Measurements from ENCODE around the gene KRTAP24-1. TPM values are rescaled to one million over a fixed set of nuclear protein-coding genes. Genes with fewer than 3 reads are reported as not detected.

KRTAP24-1 gene
- total and polyA plus RNA-seq, 4 donors, result not detected

DNA sequence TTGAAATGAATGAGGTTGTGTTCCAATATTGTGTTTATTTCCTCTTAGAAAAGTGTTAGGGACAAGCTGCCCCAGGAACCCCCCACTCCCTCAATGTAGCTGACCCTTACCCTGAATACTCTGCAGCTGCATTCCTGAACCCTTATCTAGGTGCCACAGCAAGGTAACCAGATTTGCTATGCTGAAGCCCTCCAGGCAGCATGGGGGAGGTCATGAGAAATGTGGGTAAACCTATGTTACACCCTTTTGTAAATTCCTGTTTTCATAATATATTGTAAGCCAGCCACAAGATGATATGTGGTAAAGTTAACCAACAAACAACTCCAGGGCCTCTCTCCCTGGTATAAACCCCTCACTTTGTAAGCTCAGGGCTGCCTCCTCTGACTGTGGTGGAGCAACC, 39.1 kb downstream of the KRTAP24-1 start:
- Histone ChIP-seq H3K27ac (ENCODE audit: low read depth, low read length) (no peak overlapping the region), H3K27me3 (ENCODE audit: control insufficient read depth, insufficient read depth, low read length) (no peaks in the 10 kb centered on the region), H3K4me1 (ENCODE audit: control insufficient read depth, insufficient read depth, low read length) (no peaks in the 10 kb centered on the region), H3K4me3 (ENCODE audit: low read depth, low read length) (no peak overlapping the region), H3K9me3 (ENCODE audit: control insufficient read depth, insufficient read depth, low read length) (no peaks in the 10 kb centered on the region), H3K36me3 (ENCODE audit: control insufficient read depth, insufficient read depth, low read length) (no peaks in the 10 kb centered on the region)
- DNase-seq (ENCODE audit: low read depth in 4 of 6, low spot score in 6 of 6), result no peak

DNA sequence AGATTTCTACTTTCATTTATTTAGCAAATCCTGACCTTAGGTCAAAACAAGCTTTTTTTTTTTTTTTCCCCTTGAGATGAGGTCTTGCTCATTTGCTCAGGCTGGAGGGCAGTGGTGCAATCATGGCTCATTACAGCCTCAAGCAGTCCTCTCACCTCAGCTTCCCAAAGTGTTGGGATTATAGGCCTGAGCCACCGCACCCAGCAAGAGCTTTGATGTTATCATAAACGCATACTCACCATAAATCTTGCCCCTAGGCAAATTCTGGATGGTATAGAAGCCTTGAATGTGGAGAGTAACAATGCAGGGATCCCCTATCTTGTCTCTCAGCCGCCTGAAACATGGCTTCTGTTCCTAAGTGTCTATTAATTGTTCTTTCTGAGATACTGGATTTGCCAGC, 42.1 kb downstream of the KRTAP24-1 start:
- WGBS (ENCODE audit: insufficient coverage), result 100% methylated on average over 1 of the region's 3 CpGs

GRCh38 chr21:30238168-30238567, 44.6 kb downstream of the KRTAP24-1 start:
- H3K4me3 ChIP-seq (ENCODE audit: low read depth, low read length), result no peak overlapping the region
- no peaks in the 10 kb centered on the region for H3K9me3 ChIP-seq (ENCODE audit: control insufficient read depth, insufficient read depth, low read length)
- no CpG with 5 or more reads among the region's 1 CpG for WGBS (ENCODE audit: insufficient coverage)
- no peak for DNase-seq (ENCODE audit: low read depth in 4 of 6, low spot score in 6 of 6)
- no peak overlapping the region for H3K27ac ChIP-seq (ENCODE audit: low read depth, low read length)
- H3K36me3 ChIP-seq (ENCODE audit: control insufficient read depth, insufficient read depth, low read length), result no peaks in the 10 kb centered on the region
- H3K4me1 ChIP-seq (ENCODE audit: control insufficient read depth, insufficient read depth, low read length), result no peaks in the 10 kb centered on the region
- no peaks in the 10 kb centered on the region for H3K27me3 ChIP-seq (ENCODE audit: control insufficient read depth, insufficient read depth, low read length)

More for the DNA sequence above, 42.1 kb downstream of the KRTAP24-1 start:
- no peak overlapping the region for H3K27ac ChIP-seq (ENCODE audit: low read depth, low read length)
- DNase-seq (ENCODE audit: low read depth in 4 of 6, low spot score in 6 of 6), result no peak
- H3K9me3 ChIP-seq (ENCODE audit: control insufficient read depth, insufficient read depth, low read length), result no peaks in the 10 kb centered on the region
- no peaks in the 10 kb centered on the region for H3K27me3 ChIP-seq (ENCODE audit: control insufficient read depth, insufficient read depth, low read length)
- H3K36me3 ChIP-seq (ENCODE audit: control insufficient read depth, insufficient read depth, low read length), result no peaks in the 10 kb centered on the region
- no peak overlapping the region for H3K4me3 ChIP-seq (ENCODE audit: low read depth, low read length)
- H3K4me1 ChIP-seq (ENCODE audit: control insufficient read depth, insufficient read depth, low read length), result no peaks in the 10 kb centered on the region

- no peak overlapping the region for H3K27ac ChIP-seq (ENCODE audit: low read depth, low read length)
- H3K4me1 ChIP-seq (ENCODE audit: control insufficient read depth, insufficient read depth, low read length), result no peaks in the 10 kb centered on the region
- no peaks in the 10 kb centered on the region for H3K9me3 ChIP-seq (ENCODE audit: control insufficient read depth, insufficient read depth, low read length)
- DNase-seq (ENCODE audit: low read depth in 4 of 6, low spot score in 6 of 6), result no peak
- H3K36me3 ChIP-seq (ENCODE audit: control insufficient read depth, insufficient read depth, low read length), result no peaks in the 10 kb centered on the region
- no peak overlapping the region for H3K4me3 ChIP-seq (ENCODE audit: low read depth, low read length)
- H3K27me3 ChIP-seq (ENCODE audit: control insufficient read depth, insufficient read depth, low read length), result no peaks in the 10 kb centered on the region
- WGBS (ENCODE audit: insufficient coverage), result no CpG with 5 or more reads among the region's 2 CpGs
Observed at GRCh38 chr21:30234643-30235042, 48.1 kb downstream of the KRTAP24-1 start.

- Histone ChIP-seq H3K4me1 (ENCODE audit: control insufficient read depth, insufficient read depth, low read length) (no peaks in the 10 kb centered on the region), H3K9me3 (ENCODE audit: control insufficient read depth, insufficient read depth, low read length) (no peaks in the 10 kb centered on the region), H3K27me3 (ENCODE audit: control insufficient read depth, insufficient read depth, low read length) (no peaks in the 10 kb centered on the region), H3K27ac (ENCODE audit: low read depth, low read length) (no peak overlapping the region), H3K36me3 (ENCODE audit: control insufficient read depth, insufficient read depth, low read length) (no peaks in the 10 kb centered on the region), H3K4me3 (ENCODE audit: low read depth, low read length) (no peak overlapping the region)
- DNase-seq (ENCODE audit: low read depth in 4 of 6, low spot score in 6 of 6), result no peak
- no CpG with 5 or more reads among the region's 3 CpGs for WGBS (ENCODE audit: insufficient coverage)
Observed at GRCh38 chr21:30234050-30234449, 48.7 kb downstream of the KRTAP24-1 start.

DNA sequence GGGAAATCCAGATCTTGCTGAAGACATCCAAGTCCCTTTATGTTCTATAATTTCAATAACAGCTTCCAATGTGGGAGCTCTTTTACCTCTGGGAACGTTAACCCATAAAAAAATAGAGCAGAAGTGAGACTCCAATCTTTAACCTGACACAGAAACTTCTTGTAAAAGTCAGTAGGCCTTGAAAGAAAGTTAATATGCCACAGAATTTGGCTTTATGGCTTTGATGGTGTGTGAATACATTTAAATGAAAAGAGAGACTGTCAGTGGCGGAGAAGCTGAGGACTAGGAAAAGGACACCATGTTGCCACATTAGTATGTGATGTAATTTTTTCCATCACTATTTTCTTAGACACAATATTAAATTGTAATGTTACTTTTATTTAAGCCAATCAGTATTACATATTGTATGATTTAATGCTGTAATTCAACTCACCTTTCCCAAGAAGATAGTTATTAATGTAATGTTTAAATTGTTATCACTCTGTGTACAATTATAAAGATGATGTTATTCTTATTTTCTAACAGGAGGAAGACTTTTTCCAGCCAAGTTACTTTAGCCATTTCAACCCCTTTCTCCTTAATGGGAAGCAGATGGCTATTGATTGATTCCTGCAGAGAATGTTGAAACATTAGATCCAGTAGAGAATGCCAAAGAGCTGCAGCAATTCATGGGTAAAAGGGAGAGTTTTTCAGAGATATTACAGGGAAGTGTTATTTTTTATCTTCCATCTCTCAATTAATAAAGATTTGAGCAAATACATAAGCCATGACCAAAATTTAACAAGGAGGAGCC, 49.3 kb downstream of the KRTAP24-1 start:
- Histone ChIP-seq H3K27me3 (ENCODE audit: control insufficient read depth, insufficient read depth, low read length) (no peaks in the 10 kb centered on the region), H3K4me1 (ENCODE audit: control insufficient read depth, insufficient read depth, low read length) (no peaks in the 10 kb centered on the region), H3K4me3 (ENCODE audit: low read depth, low read length) (no peak overlapping the region), H3K36me3 (ENCODE audit: control insufficient read depth, insufficient read depth, low read length) (no peaks in the 10 kb centered on the region), H3K9me3 (ENCODE audit: control insufficient read depth, insufficient read depth, low read length) (no peaks in the 10 kb centered on the region), H3K27ac (ENCODE audit: low read depth, low read length) (no peak overlapping the region)
- WGBS (ENCODE audit: insufficient coverage), result no CpG with 5 or more reads among the region's 2 CpGs
- DNase-seq (ENCODE audit: low read depth in 4 of 6, low spot score in 6 of 6), result peak in 1 of 6 donors; percentile 65

DNA sequence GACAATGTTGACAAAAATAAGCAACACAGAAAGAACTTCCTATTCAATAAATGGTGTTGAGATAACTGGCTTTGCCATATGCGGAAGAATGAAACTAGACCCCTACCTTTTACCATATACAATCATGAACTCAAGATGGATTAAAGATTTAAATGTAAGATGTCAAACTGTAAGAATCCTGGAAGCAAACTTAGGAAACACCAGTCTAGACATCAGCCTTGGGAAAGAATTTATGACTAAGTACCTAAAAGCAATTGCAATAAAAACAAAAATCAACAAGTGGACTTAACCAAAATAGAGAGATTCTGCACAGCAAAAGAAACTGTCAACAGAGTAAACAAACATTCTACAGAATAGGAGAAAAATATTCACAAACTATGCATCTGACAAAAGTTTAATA, 50.7 kb downstream of the KRTAP24-1 start:
- Histone ChIP-seq H3K9me3 (ENCODE audit: control insufficient read depth, insufficient read depth, low read length) (no peaks in the 10 kb centered on the region), H3K27ac (ENCODE audit: low read depth, low read length) (no peak overlapping the region), H3K36me3 (ENCODE audit: control insufficient read depth, insufficient read depth, low read length) (no peaks in the 10 kb centered on the region), H3K4me3 (ENCODE audit: low read depth, low read length) (no peak overlapping the region), H3K27me3 (ENCODE audit: control insufficient read depth, insufficient read depth, low read length) (no peaks in the 10 kb centered on the region), H3K4me1 (ENCODE audit: control insufficient read depth, insufficient read depth, low read length) (no peaks in the 10 kb centered on the region)
- no CpG with 5 or more reads among the region's 1 CpG for WGBS (ENCODE audit: insufficient coverage)
- DNase-seq (ENCODE audit: low read depth in 4 of 6, low spot score in 6 of 6), result no peak

Other genes starting within 250 kb of the KRTAP24-1 start
- not detected for gene CLDN17, start 116.1 kb downstream of the KRTAP24-1 start, total RNA-seq
- not detected for gene CLDN17, start 116.1 kb downstream of the KRTAP24-1 start, polyA plus RNA-seq (ENCODE audit: insufficient read length in 2 of 2)
- gene CLDN8, start 66.9 kb downstream of the KRTAP24-1 start, total RNA-seq, result under 1 TPM in 1 of 2 donors, not detected in 1; 0.11 TPM
- gene CLDN8, start 66.9 kb downstream of the KRTAP24-1 start, polyA plus RNA-seq (ENCODE audit: insufficient read length in 2 of 2), result under 1 TPM in 1 of 2 donors, not detected in 1; 0.20 TPM
- not detected for gene KRTAP25-1, start 6.6 kb upstream of the KRTAP24-1 start, total RNA-seq
- gene KRTAP25-1, start 6.6 kb upstream of the KRTAP24-1 start, polyA plus RNA-seq (ENCODE audit: insufficient read length in 2 of 2), result not detected
- not detected for gene KRTAP26-1, start 37.4 kb upstream of the KRTAP24-1 start, total RNA-seq
- gene KRTAP26-1, start 37.4 kb upstream of the KRTAP24-1 start, polyA plus RNA-seq (ENCODE audit: insufficient read length in 2 of 2), result not detected
- not detected for gene KRTAP27-1, start 54.7 kb upstream of the KRTAP24-1 start, total RNA-seq
- gene KRTAP27-1, start 54.7 kb upstream of the KRTAP24-1 start, polyA plus RNA-seq (ENCODE audit: insufficient read length in 2 of 2), result not detected
- not detected for gene KRTAP23-1, start 65.7 kb upstream of the KRTAP24-1 start, total RNA-seq
- gene KRTAP23-1, start 65.7 kb upstream of the KRTAP24-1 start, polyA plus RNA-seq (ENCODE audit: insufficient read length in 2 of 2), result not detected
- gene KRTAP13-2, start 89.3 kb upstream of the KRTAP24-1 start, total RNA-seq, result not detected
- not detected for gene KRTAP13-2, start 89.3 kb upstream of the KRTAP24-1 start, polyA plus RNA-seq (ENCODE audit: insufficient read length in 2 of 2)
- gene KRTAP13-1, start 113.1 kb upstream of the KRTAP24-1 start, total RNA-seq, result not detected
- not detected for gene KRTAP13-1, start 113.1 kb upstream of the KRTAP24-1 start, polyA plus RNA-seq (ENCODE audit: insufficient read length in 2 of 2)
- not detected for gene KRTAP13-3, start 143.0 kb upstream of the KRTAP24-1 start, total RNA-seq
- not detected for gene KRTAP13-3, start 143.0 kb upstream of the KRTAP24-1 start, polyA plus RNA-seq (ENCODE audit: insufficient read length in 2 of 2)
- not detected for gene KRTAP13-4, start 147.3 kb upstream of the KRTAP24-1 start, total RNA-seq
- gene KRTAP13-4, start 147.3 kb upstream of the KRTAP24-1 start, polyA plus RNA-seq (ENCODE audit: insufficient read length in 2 of 2), result not detected
- not detected for gene KRTAP15-1, start 157.3 kb upstream of the KRTAP24-1 start, total RNA-seq
- gene KRTAP15-1, start 157.3 kb upstream of the KRTAP24-1 start, polyA plus RNA-seq (ENCODE audit: insufficient read length in 2 of 2), result not detected
- not detected for gene KRTAP19-1, start 197.4 kb upstream of the KRTAP24-1 start, total RNA-seq
- not detected for gene KRTAP19-1, start 197.4 kb upstream of the KRTAP24-1 start, polyA plus RNA-seq (ENCODE audit: insufficient read length in 2 of 2)
- not detected for gene KRTAP19-2, start 204.5 kb upstream of the KRTAP24-1 start, total RNA-seq
- gene KRTAP19-2, start 204.5 kb upstream of the KRTAP24-1 start, polyA plus RNA-seq (ENCODE audit: insufficient read length in 2 of 2), result not detected
- gene KRTAP19-3, start 209.1 kb upstream of the KRTAP24-1 start, total RNA-seq, result not detected
- not detected for gene KRTAP19-3, start 209.1 kb upstream of the KRTAP24-1 start, polyA plus RNA-seq (ENCODE audit: insufficient read length in 2 of 2)
- not detected for gene KRTAP19-4, start 214.2 kb upstream of the KRTAP24-1 start, total RNA-seq
- not detected for gene KRTAP19-4, start 214.2 kb upstream of the KRTAP24-1 start, polyA plus RNA-seq (ENCODE audit: insufficient read length in 2 of 2)
- not detected for gene KRTAP19-5, start 219.2 kb upstream of the KRTAP24-1 start, total RNA-seq
- gene KRTAP19-5, start 219.2 kb upstream of the KRTAP24-1 start, polyA plus RNA-seq (ENCODE audit: insufficient read length in 2 of 2), result not detected

Data from spinal cord (tissue), 10 donors.